ENCODE measurements around the gene LRP1-AS. TPM values are rescaled to one million over a fixed set of nuclear protein-coding genes. Genes with fewer than 3 reads are reported as not detected.

LRP1-AS gene
- total and polyA plus RNA-seq, 10 of the 15 experiments (the other 5 are each of a cell fraction or from before 2014, with no cell fraction given): not detected

DNA sequence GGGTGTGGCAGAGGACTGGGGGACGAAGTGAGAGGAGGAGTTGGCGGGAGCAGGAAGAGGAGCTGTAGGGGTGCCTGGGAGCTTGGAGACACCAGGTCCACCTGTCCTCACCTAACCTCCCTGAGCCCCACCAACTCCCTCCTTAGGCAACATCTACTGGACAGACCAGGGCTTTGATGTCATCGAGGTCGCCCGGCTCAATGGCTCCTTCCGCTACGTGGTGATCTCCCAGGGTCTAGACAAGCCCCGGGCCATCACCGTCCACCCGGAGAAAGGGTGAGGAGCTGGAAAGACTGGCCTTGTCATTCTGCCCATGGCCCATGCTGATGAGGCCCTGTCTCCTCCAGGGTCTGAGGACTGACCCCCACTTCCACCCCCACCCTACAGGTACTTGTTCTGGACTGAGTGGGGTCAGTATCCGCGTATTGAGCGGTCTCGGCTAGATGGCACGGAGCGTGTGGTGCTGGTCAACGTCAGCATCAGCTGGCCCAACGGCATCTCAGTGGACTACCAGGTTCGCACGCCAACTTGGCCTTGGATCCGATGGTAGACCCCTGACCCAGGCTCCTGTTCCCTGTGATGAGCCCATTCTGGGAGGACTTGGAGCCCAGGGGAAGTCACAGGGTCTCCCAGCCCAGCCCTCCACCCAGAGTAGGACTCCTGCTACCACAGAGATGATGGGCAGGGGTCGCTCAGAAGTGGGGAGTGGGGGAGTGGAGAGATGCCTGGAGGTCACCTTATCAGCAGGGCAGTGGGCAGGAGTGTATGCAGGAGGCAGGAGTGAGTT, 36.7 kb upstream of the LRP1-AS start:
- Histone ChIP-seq H3K4me2 (ENCODE audit: control insufficient read depth, insufficient read depth) (no peak overlapping the region), H4K20me1 (ENCODE audit: control insufficient read depth, insufficient read depth) (no peaks in the 10 kb centered on the region), H3K4me3 (no peak overlapping the region), H3K4me1 (ENCODE audit: control insufficient read depth, insufficient read depth, low read length) (no peaks in the 10 kb centered on the region), H3K79me2 (ENCODE audit: control insufficient read depth, insufficient read depth, low read length) (no peaks in the 10 kb centered on the region), H3K27me3 (replicated peaks in 1 of 2; ENCODE audit: control insufficient read depth in 2 of 2, insufficient read depth in 2 of 2, low read length in 1 of 2) (no peaks in the 10 kb centered on the region; a peak in 2 of 4 replicates), H3K9ac (ENCODE audit: control insufficient read depth, insufficient read depth, low read length) (no peak overlapping the region), H2AFZ (ENCODE audit: control insufficient read depth, low read depth, low read length) (no peak overlapping the region), H3K9me3 (replicated peaks; ENCODE audit: control insufficient read depth, insufficient read depth, low read length) (no peaks in the 10 kb centered on the region), H3K27ac (ENCODE audit: control insufficient read depth, insufficient read depth) (no peak overlapping the region), H3K36me3 (ENCODE audit: control insufficient read depth in 2 of 2, insufficient read depth in 2 of 2, low read length in 1 of 2) (no peaks in the 10 kb centered on the region)
- ChIA-PET POLR2A (interaction anchor here (0.5 kb wide), 1 partner anchor 177 kb away, joined by 6 read pairs; no protein-coding TSS in a partner anchor), SMC1A (ENCODE audit: uncharacterized antibody, unreplicated experiment) (interaction anchor here (1.4 to 4.0 kb wide), 4 partner anchors 58 to 121 kb away, joined by 6 to 36 read pairs (median 12); partner anchors contain the start of genes LRP1 and STAT6), CTCF (interaction anchor here (1.0 to 10.4 kb wide), 13 partner anchors 9 to 268 kb away, joined by 3 to 159 read pairs (median 4); partner anchors contain the start of genes LRP1, STAT6 and TAC3), RAD21 (ENCODE audit: unreplicated experiment) (interaction anchor here (1.4 to 2.7 kb wide), 5 partner anchors 60 to 119 kb away, joined by 5 to 9 read pairs (median 8); no protein-coding TSS in a partner anchor)
- in situ Hi-C loops (cut with MboI): loop anchor here (5.0 kb wide), 1 partner anchor 62 kb away; no protein-coding TSS in a partner anchor
- no peak for FAIRE-seq
- no peak for TF ChIP-seq HDAC6 (IDR thresholded peaks at IDR 0.05; ENCODE audit: unreplicated experiment)
- TF ChIP-seq, protein P1, sequence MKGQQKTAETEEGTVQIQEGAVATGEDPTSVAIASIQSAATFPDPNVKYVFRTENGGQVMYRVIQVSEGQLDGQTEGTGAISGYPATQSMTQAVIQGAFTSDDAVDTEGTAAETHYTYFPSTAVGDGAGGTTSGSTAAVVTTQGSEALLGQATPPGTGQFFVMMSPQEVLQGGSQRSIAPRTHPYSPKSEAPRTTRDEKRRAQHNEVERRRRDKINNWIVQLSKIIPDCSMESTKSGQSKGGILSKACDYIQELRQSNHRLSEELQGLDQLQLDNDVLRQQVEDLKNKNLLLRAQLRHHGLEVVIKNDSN (IDR thresholded peaks at IDR 0.05; ENCODE audit: borderline replicate concordance, extremely low read length, insufficient read depth, low read depth, low read length): no peak
- TF ChIP-seq MYC (IDR thresholded peaks at IDR 0.05; ENCODE audit: insufficient read depth, insufficient read length, insufficient replicate concordance, low read length, severe bottlenecking): no peak
- TF ChIP-seq EGR1 (IDR thresholded peaks at IDR 0.05; ENCODE audit: borderline replicate concordance in 1 of 2, low read depth in 2 of 2, low read length in 2 of 2): no peak
- TF ChIP-seq BHLHE40 (IDR thresholded peaks at IDR 0.05; ENCODE audit: borderline replicate concordance in 1 of 2, low read depth in 2 of 2, low read length in 1 of 2): no peak
- no peak for TF ChIP-seq ETV6 (conservative IDR thresholded peaks at IDR 0.05 in 1 of 2, IDR thresholded peaks at IDR 0.05 in 1 of 2; ENCODE audit: borderline replicate concordance in 1 of 2, low read depth in 1 of 2)
- no peak for TF ChIP-seq NFXL1 (IDR thresholded peaks at IDR 0.05; ENCODE audit: borderline replicate concordance)
- TF ChIP-seq, protein P2, sequence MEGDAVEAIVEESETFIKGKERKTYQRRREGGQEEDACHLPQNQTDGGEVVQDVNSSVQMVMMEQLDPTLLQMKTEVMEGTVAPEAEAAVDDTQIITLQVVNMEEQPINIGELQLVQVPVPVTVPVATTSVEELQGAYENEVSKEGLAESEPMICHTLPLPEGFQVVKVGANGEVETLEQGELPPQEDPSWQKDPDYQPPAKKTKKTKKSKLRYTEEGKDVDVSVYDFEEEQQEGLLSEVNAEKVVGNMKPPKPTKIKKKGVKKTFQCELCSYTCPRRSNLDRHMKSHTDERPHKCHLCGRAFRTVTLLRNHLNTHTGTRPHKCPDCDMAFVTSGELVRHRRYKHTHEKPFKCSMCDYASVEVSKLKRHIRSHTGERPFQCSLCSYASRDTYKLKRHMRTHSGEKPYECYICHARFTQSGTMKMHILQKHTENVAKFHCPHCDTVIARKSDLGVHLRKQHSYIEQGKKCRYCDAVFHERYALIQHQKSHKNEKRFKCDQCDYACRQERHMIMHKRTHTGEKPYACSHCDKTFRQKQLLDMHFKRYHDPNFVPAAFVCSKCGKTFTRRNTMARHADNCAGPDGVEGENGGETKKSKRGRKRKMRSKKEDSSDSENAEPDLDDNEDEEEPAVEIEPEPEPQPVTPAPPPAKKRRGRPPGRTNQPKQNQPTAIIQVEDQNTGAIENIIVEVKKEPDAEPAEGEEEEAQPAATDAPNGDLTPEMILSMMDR (IDR thresholded peaks at IDR 0.05 in 2 of 3, conservative IDR thresholded peaks at IDR 0.05 in 1 of 3; ENCODE audit: control insufficient read depth in 2 of 3, extremely low read depth in 1 of 3, insufficient read depth in 1 of 3, low read depth in 3 of 3, low read length in 3 of 3): no peak
- no peak for TF ChIP-seq PML (IDR thresholded peaks at IDR 0.05; ENCODE audit: low read length)
- TF ChIP-seq SMARCA5 (IDR thresholded peaks at IDR 0.05): no peak
- no peak for TF ChIP-seq LARP7 (IDR thresholded peaks at IDR 0.05)
- TF ChIP-seq, protein P3, sequence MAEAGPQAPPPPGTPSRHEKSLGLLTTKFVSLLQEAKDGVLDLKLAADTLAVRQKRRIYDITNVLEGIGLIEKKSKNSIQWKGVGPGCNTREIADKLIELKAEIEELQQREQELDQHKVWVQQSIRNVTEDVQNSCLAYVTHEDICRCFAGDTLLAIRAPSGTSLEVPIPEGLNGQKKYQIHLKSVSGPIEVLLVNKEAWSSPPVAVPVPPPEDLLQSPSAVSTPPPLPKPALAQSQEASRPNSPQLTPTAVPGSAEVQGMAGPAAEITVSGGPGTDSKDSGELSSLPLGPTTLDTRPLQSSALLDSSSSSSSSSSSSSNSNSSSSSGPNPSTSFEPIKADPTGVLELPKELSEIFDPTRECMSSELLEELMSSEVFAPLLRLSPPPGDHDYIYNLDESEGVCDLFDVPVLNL (IDR thresholded peaks at IDR 0.05; ENCODE audit: low read depth, low read length): no peak
- TF ChIP-seq CBFB (IDR thresholded peaks at IDR 0.05; ENCODE audit: low read depth): no peak
- no peak for TF ChIP-seq NFYB (IDR thresholded peaks at IDR 0.05; ENCODE audit: insufficient read depth, low read depth, low read length)
- TF ChIP-seq TARDBP (IDR thresholded peaks at IDR 0.05; ENCODE audit: borderline replicate concordance): no peak
- BruUV-seq (replicated peaks): no TSS peak
- ATAC-seq: no peak
- no peak for DNase-seq (ENCODE audit: low read depth, low spot score)
- intact Hi-C loops (cut with micrococcal nuclease; ENCODE audit: unreplicated experiment): loop anchor here (1.0 to 2.0 kb wide), 4 partner anchors 59 to 175 kb away; no protein-coding TSS in a partner anchor
- 61% methylated on average over 22 of the region's 22 CpGs for WGBS (ENCODE audit: insufficient coverage, insufficient replicate concordance, low lambda C conversion rate, missing lambda C conversion rate)

Data from GM12878 (cell line).